Karpas-422 (cell line): ENCODE measurements around the gene TEX44. TPM values are rescaled to one million over a fixed set of nuclear protein-coding genes. Genes with fewer than 3 reads are reported as not detected.
"Not testable (repeated sequence)": the region's sequence is repeated elsewhere in the genome, so short reads cannot be mapped to it uniquely, and the experiment has no call there.

Source experiments
- DNase-seq: peaks from one replicate; pipeline ENCODE4 v3.0.0-alpha.2; 2015
- H2AFZ ChIP-seq: fragments of 200-600 bp; sonication (generic); 2 replicates; pipeline ENCODE4 v1.6.1; 2014; ENCODE audit warnings: antibody characterized with exemption, low read length, mixed read lengths
- H3K27ac ChIP-seq: fragments of 200-600 bp; sonication (generic); 2 replicates; pipeline ENCODE4 v1.5.1; 2014; ENCODE audit warnings: mild to moderate bottlenecking, low read length, moderate library complexity
- H3K27me3 ChIP-seq: fragments of 200-600 bp; sonication (generic); 2 replicates; pipeline ENCODE4 v1.6.1; 2014; ENCODE audit warnings: low read length, mixed read lengths
- H3K36me3 ChIP-seq: fragments of 200-600 bp; sonication (generic); 2 replicates; pipeline ENCODE4 v1.6.1; 2014; ENCODE audit warnings: low read length, mixed read lengths; ENCODE audit not compliant: insufficient read depth
- H3K4me1 ChIP-seq: fragments of 200-600 bp; sonication (generic); 2 replicates; pipeline ENCODE4 v1.6.1; 2014; ENCODE audit warnings: mild to moderate bottlenecking, low read length, mixed read lengths
- H3K4me2 ChIP-seq: fragments of 200-600 bp; sonication (generic); 2 replicates; pipeline ENCODE4 v1.6.1; 2014; ENCODE audit warnings: low read length, low read depth, mild to moderate bottlenecking; ENCODE audit not compliant: poor library complexity, severe bottlenecking
- H3K4me3 ChIP-seq: fragments of 200-600 bp; sonication (generic); 2 replicates; pipeline ENCODE4 v1.5.1; 2014; ENCODE audit warnings: mild to moderate bottlenecking, antibody characterized with exemption, low read length, mixed read lengths
- H3K79me2 ChIP-seq: fragments of 200-600 bp; sonication (generic); 2 replicates; pipeline ENCODE4 v1.6.1; 2014; ENCODE audit warnings: mild to moderate bottlenecking, low read length, mixed read lengths
- H3K9ac ChIP-seq: fragments of 200-600 bp; sonication (generic); 2 replicates; pipeline ENCODE4 v1.6.0; 2014; ENCODE audit warnings: low read length
- H3K9me2 ChIP-seq: fragments of 200-600 bp; sonication (generic), shearing (Covaris generic); replicated peaks from 2 replicates; pipeline ENCODE4 v1.6.0; 2014; ENCODE audit warnings: mild to moderate bottlenecking, low read length, moderate library complexity; ENCODE audit not compliant: insufficient read depth
- H3K9me3 ChIP-seq: fragments of 300-700, 200-600 bp; sonication (generic); 2 replicates; pipeline ENCODE4 v1.6.1; 2014; ENCODE audit warnings: low read length, mixed read lengths
- H4K20me1 ChIP-seq: fragments of 200-600 bp; sonication (generic); 2 replicates; pipeline ENCODE4 v1.6.1; 2014; ENCODE audit warnings: mild to moderate bottlenecking, antibody characterized with exemption, low read length, low read depth; ENCODE audit not compliant: insufficient read depth
- total RNA-seq: library from RNA; depleted of rRNA; stranded (reverse); fragments of >200 nt; shearing (Covaris generic); gene quantifications from 2 replicates; pipeline ENCODE4 v1.2.3, GENCODE V29; 2014; ENCODE audit warnings: low replicate concordance

TEX44 gene
- total RNA-seq, 1 experiment from 2014 or later: not detected

DNA sequence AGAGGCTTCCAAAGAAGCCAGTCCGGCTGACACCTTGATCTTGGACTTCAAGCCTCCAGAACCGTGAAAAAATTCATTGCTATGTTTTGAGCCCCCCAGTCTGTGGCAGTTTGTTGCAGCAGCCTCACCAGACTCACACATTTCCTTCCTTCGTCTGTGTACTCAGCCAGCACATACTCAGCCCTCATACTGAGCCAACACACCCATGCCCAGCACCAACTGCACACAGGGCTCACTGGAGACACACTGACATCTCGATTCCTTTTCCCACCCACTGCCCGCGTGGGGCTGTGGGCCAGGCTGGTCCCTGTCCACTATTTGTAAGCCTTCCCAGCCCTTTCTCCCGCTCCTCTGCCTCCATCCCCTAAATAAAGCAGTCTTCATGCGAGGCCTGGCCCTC, 38.3 kb upstream of the TEX44 start:
- no peak overlapping the region for H3K9ac ChIP-seq
- H3K9me3 ChIP-seq: peaks cover 12% of the 10 kb centered on the region; the same call in 1 of the 2 replicates
- H3K27me3 ChIP-seq: peaks cover 6% of the 10 kb centered on the region; the same call in 1 of the 2 replicates
- no peak overlapping the region for H3K27ac ChIP-seq
- H3K4me1 ChIP-seq: no peaks in the 10 kb centered on the region
- no peak overlapping the region for H3K4me3 ChIP-seq
- no peaks in the 10 kb centered on the region for H3K36me3 ChIP-seq
- no peak for DNase-seq
- H3K9me2 ChIP-seq: no peaks in the 10 kb centered on the region
- no peak overlapping the region for H3K4me2 ChIP-seq
- H2AFZ ChIP-seq: peak overlapping the region; percentile 61; the same call in 1 of the 2 replicates
- H4K20me1 ChIP-seq: no peaks in the 10 kb centered on the region
- H3K79me2 ChIP-seq: no peaks in the 10 kb centered on the region

DNA sequence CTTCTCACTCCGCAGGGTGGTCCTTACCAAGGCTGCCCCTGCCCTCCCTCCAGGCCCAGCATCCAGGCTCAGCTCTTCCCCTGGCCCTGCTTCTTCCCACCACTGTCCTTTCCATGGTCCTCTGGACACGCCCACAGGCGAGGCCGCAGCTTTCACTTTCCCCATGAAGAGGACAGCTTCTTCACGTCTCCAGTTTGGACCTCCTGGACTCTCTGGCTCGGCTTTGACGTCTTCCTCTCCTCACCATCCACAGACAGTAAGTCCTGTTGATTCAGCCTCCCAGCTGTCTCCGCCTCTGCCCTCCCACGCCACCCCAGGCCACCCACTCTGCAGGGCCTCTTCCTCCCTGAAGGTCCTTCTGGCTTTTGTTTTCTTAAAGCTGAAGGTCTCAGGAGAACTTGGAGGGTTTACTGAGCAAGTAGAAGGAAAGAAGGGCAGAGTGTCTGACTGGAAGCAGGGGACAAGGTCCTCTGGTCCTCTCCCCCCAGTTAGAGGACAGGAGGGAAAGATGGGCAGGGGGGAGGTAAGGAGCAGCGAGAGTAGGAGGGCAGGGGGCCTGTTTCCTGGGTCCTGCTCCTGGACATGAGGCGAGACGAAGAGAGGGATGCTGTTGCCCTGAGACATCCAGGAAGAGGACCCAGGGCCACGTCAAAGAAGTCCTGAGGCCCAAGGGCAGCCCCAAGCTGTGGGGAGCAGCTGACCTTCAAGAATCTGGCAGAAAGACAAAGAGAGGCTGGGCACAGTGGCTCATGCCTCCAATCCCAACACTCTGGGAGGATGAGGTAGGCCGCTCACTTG, 37.7 kb upstream of the TEX44 start:
- no peaks in the 10 kb centered on the region for H3K79me2 ChIP-seq
- H3K9me3 ChIP-seq: peaks cover 12% of the 10 kb centered on the region; the same call in 1 of the 2 replicates
- no peaks in the 10 kb centered on the region for H3K4me1 ChIP-seq
- H3K9ac ChIP-seq: no peak overlapping the region
- H4K20me1 ChIP-seq: no peaks in the 10 kb centered on the region
- H2AFZ ChIP-seq: peak overlapping the region; percentile 61; the same call in 1 of the 2 replicates
- no peaks in the 10 kb centered on the region for H3K9me2 ChIP-seq
- H3K4me2 ChIP-seq: no peak overlapping the region
- peaks cover 6% of the 10 kb centered on the region; the same call in 1 of the 2 replicates for H3K27me3 ChIP-seq
- DNase-seq: no peak
- no peaks in the 10 kb centered on the region for H3K36me3 ChIP-seq
- no peak overlapping the region for H3K4me3 ChIP-seq
- no peak overlapping the region for H3K27ac ChIP-seq

DNA sequence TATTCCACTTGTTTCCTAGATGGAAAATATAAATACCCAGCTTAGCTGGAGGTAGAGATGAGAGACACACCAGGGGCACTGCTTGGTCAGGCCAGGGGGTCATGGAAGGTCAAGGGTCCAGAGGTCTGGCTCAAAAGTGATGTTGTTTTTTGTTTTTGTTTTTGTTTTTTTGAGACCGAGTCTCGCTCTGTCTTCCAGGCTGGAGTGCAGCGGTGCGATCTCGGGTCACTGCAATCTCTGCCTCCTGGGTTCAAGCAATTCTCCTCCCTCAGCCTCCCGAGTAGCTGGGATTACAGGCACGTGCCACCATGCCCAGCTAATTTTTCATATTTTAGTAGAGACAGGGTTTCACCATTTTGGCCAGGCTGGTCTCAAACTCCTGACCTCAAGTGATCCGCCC, 36.2 kb upstream of the TEX44 start:
- H3K27ac ChIP-seq, H3K36me3 ChIP-seq, DNase-seq, H4K20me1 ChIP-seq, H3K4me1 ChIP-seq, H2AFZ ChIP-seq, H3K27me3 ChIP-seq, H3K9ac ChIP-seq, H3K79me2 ChIP-seq, H3K4me3 ChIP-seq, H3K4me2 ChIP-seq, H3K9me2 ChIP-seq: not testable (repeated sequence)
- peaks cover 12% of the 10 kb centered on the region; the same call in 1 of the 2 replicates for H3K9me3 ChIP-seq

DNA sequence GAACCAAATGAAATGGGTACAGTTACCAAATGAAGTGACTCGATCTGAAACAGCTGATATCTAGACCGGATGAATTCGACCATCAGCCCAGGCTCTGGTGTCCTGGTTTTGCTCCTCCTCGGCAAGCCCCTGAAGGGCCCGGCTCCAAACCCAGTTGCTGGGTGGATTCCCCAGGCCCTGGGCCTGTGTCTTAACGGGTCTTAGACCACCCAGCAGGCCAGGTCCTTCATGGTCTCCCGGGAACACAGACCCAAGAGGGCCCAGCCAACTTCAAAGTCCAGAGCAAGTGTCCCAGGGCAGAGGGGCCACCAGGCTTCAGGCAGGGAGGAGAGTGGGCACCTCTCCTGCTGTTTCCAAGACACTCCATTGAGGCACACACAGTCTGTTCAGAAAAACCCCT, 35.7 kb upstream of the TEX44 start:
- no peak for DNase-seq
- Histone ChIP-seq H3K4me1 (no peaks in the 10 kb centered on the region), H3K4me3 (no peak overlapping the region)

DNA sequence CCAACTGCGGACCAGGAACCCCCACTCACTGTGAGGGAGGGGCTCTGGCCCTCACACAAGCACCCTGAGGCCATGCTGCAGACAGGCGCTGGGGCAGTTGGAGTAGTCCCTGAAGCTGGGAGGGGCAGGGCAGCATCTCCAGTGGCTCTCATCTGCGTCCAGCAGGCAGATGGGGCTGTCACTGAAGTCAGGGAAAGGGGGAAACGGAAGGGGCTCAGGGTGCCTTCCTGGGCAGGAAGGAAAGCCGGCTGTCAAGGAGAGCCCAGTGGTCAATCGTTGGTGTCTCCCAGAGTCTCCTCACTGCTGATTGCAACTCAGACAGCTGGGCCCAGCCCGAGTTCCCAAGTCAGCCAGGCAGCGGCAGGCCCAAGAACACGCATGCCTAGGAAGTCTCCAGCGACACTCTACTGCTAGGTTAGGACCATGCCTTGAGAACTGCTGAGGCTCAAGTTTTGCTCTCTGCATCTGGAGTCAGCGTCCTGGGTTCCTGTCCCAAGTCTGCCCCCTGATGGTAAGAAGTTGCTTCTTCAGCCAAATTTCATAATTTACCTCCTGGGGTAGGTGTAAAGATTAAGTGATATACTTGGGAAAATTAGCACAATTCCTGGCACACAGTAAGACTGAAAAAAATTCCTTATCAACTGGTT, 35.0 kb upstream of the TEX44 start:
- Histone ChIP-seq H3K27me3 (peaks cover 6% of the 10 kb centered on the region; the same call in 1 of the 2 replicates), H3K36me3 (no peaks in the 10 kb centered on the region), H3K4me3 (no peak overlapping the region), H3K4me2 (no peak overlapping the region), H3K79me2 (no peaks in the 10 kb centered on the region), H3K9me2 (no peaks in the 10 kb centered on the region), H3K4me1 (no peaks in the 10 kb centered on the region), H3K9me3 (peaks cover 8% of the 10 kb centered on the region; the same call in 1 of the 2 replicates), H3K27ac (no peak overlapping the region), H2AFZ (no peak overlapping the region), H4K20me1 (no peaks in the 10 kb centered on the region), H3K9ac (0 out of 2 replicates have a peak overlapping the region, but pooled peaks have one; percentile 2)
- DNase-seq: peak; percentile 90

More for the DNA sequence above, 35.7 kb upstream of the TEX44 start:
- no peak overlapping the region for H2AFZ ChIP-seq
- no peaks in the 10 kb centered on the region for H4K20me1 ChIP-seq
- peaks cover 12% of the 10 kb centered on the region; the same call in 1 of the 2 replicates for H3K9me3 ChIP-seq
- no peak overlapping the region for H3K27ac ChIP-seq
- no peaks in the 10 kb centered on the region for H3K9me2 ChIP-seq
- H3K79me2 ChIP-seq: no peaks in the 10 kb centered on the region
- H3K27me3 ChIP-seq: peaks cover 6% of the 10 kb centered on the region; the same call in 1 of the 2 replicates
- no peak overlapping the region for H3K4me2 ChIP-seq
- no peaks in the 10 kb centered on the region for H3K36me3 ChIP-seq
- H3K9ac ChIP-seq: no peak overlapping the region

DNA sequence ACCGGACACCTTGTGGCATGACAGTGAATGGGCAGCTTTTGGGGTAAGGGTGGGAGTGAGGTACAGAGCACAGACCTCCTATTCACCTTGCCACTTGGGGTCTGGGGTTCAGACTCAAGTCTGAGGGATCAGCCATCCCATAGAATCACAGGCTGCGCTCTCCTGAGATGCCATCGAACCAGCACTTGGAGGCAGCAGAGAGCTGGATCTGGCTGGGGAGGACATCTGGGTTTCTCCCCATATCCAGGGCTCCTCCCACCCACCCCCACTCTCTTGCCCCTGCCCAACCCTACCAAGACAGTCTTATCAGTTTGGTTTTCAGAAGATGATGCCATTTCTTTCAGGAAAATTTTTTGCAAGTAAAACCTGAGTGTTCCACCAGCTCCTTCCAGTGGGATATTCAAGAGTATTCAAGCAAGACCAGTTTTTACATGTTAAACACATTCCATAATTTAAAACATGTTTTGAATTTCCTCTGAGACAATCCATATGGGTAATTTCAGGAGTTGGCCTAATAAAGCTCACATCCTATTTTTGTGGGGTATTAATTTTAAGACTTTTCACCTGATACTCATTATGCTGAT, 29.2 kb upstream of the TEX44 start:
- DNase-seq: peak; percentile 84
- Histone ChIP-seq H3K4me2 (no peak overlapping the region), H3K4me1 (peaks cover 2% of the 10 kb centered on the region), H2AFZ (no peak overlapping the region), H3K36me3 (no peaks in the 10 kb centered on the region), H3K27ac (no peak overlapping the region), H3K79me2 (no peaks in the 10 kb centered on the region), H3K27me3 (no peaks in the 10 kb centered on the region), H4K20me1 (no peaks in the 10 kb centered on the region), H3K9me2 (no peaks in the 10 kb centered on the region), H3K9me3 (no peaks in the 10 kb centered on the region), H3K9ac (no peak overlapping the region), H3K4me3 (no peak overlapping the region)

DNA sequence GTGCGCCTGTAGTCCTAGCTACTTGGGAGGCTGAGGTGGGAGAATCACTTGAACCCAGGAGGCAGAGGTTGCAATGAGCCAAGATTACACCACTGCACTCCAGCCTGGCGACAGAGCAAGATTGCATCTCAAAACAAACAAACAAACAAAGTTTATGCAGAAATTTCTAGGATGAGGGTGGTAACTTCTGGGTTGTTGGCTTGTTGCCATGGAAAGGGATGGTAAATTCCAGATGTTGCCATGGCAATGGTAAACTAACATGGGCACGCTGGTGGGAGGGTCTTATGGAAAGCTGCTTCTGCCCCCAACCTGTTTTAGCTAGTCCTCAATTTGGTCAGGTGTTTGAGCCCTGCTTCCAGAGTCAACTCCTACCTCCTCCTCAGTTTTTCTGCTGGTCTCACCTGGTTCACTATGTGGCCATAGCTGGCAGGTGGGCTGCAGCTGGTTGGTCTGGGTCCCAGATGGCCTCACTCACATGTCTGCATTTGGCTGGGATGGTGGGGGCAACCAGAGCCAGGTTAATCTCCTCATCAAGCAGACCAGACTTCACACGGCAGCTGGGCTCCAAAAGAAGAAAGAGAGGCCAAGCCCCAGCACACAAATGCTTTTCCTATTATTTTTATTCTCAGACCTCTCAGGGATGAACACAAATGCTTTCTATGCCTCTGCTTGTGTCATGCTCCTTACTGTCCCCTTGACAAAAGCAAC, 26.6 kb upstream of the TEX44 start:
- Histone ChIP-seq H3K4me2 (no peak overlapping the region), H3K79me2 (no peaks in the 10 kb centered on the region), H3K9me3 (no peaks in the 10 kb centered on the region), H4K20me1 (no peaks in the 10 kb centered on the region), H3K36me3 (no peaks in the 10 kb centered on the region), H3K27ac (no peak overlapping the region), H3K9me2 (no peaks in the 10 kb centered on the region), H3K4me1 (peaks cover 10% of the 10 kb centered on the region), H3K4me3 (no peak overlapping the region), H3K9ac (no peak overlapping the region), H3K27me3 (no peaks in the 10 kb centered on the region), H2AFZ (no peak overlapping the region)
- DNase-seq: no peak
